ENCODE data around the gene RXRA.

The RXRA gene

DNA sequence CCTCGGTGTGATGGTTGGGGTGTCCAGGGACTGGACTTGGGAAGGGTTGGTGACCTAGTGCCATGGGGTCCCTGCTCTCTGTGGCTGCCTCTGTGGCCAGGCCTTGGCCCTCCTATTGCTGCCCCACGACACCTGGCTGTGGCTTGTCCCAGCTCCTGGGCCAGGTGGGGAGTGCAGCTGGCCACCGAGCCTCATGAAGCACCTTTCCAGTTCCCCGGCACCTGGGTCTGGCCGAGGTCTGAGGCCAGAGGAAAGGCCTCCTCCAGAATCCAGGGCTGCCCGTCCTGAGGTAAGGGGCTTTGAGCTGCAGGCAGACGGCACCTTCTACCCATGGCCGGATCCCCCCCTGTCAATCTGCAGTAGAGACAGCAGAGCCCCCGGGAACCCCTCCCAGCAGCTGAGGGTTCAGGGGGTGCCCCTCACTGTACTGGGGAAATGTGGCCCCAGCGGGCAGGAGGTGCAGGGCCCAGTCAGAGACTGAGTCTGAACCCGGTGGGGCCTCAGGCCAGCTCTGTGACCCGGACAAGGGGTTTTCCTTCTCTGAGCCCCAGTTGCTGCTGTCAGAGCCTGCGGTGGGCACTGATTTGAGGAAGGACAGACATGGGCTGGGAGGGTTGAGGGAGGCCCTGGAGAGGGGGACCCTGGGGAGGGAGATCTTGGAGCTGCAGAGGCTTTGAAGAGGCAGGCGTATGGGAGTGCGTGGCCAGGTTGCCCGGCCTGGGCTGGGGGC is 54.5 kb downstream of the RXRA start:
- Histone ChIP-seq H3K27me3 (ENCODE audit: insufficient read depth, low read length, poor library complexity) (no peaks in the 10 kb centered on the region), H3K4me2 (ENCODE audit: insufficient read depth, low read length) (no peak overlapping the region), H3K27ac (ENCODE audit: low read length) (no peak overlapping the region)

DNA sequence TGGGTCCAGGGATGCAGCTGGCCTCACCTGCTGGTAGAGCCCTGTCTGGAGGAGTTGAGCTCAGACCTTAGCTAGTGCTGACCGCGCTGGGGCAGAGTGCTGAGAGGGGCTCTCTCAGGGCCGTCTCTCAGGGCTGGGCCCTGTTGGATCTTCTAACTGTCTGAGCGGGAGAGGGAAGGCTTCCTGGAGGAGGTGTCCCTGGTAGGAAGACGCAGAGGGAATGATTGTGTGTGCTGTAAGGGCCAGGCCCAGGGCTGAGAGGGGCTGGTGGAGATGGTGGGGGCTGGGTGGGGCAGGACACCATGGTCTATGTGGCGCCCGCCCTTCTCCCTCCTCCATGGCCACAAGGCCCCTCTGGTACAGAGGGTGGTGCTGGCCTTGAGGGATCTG is 55.0 kb downstream of the RXRA start:
- Histone ChIP-seq H3K36me3 (ENCODE audit: insufficient read depth, low read length) (no peaks in the 10 kb centered on the region), H3K9ac (ENCODE audit: low read depth, low read length) (no peak overlapping the region), H3K27me3 (ENCODE audit: insufficient read depth, low read length, poor library complexity) (no peaks in the 10 kb centered on the region), H3K9me3 (ENCODE audit: insufficient read depth, low read length, severe bottlenecking) (no peaks in the 10 kb centered on the region), H3K4me1 (ENCODE audit: insufficient read depth, low read length) (no peaks in the 10 kb centered on the region), H2AFZ (ENCODE audit: low read depth, low read length) (no peak overlapping the region), H3K4me3 (ENCODE audit: low read depth in 1 of 2, low read length in 2 of 2) (no peak overlapping the region), H3K4me2 (ENCODE audit: insufficient read depth, low read length) (no peak overlapping the region), H3K79me2 (ENCODE audit: insufficient read depth, low read length) (no peaks in the 10 kb centered on the region), H4K20me1 (ENCODE audit: insufficient read depth, low read length) (peaks cover 66% of the 10 kb centered on the region), H3K27ac (ENCODE audit: low read length) (no peak overlapping the region)
- TF ChIP-seq, protein P1, sequence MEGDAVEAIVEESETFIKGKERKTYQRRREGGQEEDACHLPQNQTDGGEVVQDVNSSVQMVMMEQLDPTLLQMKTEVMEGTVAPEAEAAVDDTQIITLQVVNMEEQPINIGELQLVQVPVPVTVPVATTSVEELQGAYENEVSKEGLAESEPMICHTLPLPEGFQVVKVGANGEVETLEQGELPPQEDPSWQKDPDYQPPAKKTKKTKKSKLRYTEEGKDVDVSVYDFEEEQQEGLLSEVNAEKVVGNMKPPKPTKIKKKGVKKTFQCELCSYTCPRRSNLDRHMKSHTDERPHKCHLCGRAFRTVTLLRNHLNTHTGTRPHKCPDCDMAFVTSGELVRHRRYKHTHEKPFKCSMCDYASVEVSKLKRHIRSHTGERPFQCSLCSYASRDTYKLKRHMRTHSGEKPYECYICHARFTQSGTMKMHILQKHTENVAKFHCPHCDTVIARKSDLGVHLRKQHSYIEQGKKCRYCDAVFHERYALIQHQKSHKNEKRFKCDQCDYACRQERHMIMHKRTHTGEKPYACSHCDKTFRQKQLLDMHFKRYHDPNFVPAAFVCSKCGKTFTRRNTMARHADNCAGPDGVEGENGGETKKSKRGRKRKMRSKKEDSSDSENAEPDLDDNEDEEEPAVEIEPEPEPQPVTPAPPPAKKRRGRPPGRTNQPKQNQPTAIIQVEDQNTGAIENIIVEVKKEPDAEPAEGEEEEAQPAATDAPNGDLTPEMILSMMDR (IDR thresholded peaks at IDR 0.05; ENCODE audit: borderline replicate concordance, extremely low read depth, low read length, poor library complexity, severe bottlenecking): no peak
- TF ChIP-seq EZH2 (IDR thresholded peaks at IDR 0.05; ENCODE audit: borderline replicate concordance, low read depth, low read length, severe bottlenecking): no peak
- no peak for DNase-seq
- ATAC-seq (ENCODE audit: insufficient read depth, low read depth): no peak

More for the DNA sequence above, 54.5 kb downstream of the RXRA start:
- ATAC-seq (ENCODE audit: insufficient read depth, low read depth) (no peak), DNase-seq (no peak)
- Histone ChIP-seq H3K9me3 (ENCODE audit: insufficient read depth, low read length, severe bottlenecking) (no peaks in the 10 kb centered on the region), H3K4me1 (ENCODE audit: insufficient read depth, low read length) (no peaks in the 10 kb centered on the region), H3K9ac (ENCODE audit: low read depth, low read length) (no peak overlapping the region), H2AFZ (ENCODE audit: low read depth, low read length) (no peak overlapping the region), H3K79me2 (ENCODE audit: insufficient read depth, low read length) (no peaks in the 10 kb centered on the region), H4K20me1 (ENCODE audit: insufficient read depth, low read length) (peaks cover 70% of the 10 kb centered on the region), H3K36me3 (ENCODE audit: insufficient read depth, low read length) (no peaks in the 10 kb centered on the region), H3K4me3 (ENCODE audit: low read depth in 1 of 2, low read length in 2 of 2) (no peak overlapping the region)
- TF ChIP-seq, protein P1 (IDR thresholded peaks at IDR 0.05; ENCODE audit: borderline replicate concordance, extremely low read depth, low read length, poor library complexity, severe bottlenecking): no peak
- no peak for TF ChIP-seq EZH2 (IDR thresholded peaks at IDR 0.05; ENCODE audit: borderline replicate concordance, low read depth, low read length, severe bottlenecking)

DNA sequence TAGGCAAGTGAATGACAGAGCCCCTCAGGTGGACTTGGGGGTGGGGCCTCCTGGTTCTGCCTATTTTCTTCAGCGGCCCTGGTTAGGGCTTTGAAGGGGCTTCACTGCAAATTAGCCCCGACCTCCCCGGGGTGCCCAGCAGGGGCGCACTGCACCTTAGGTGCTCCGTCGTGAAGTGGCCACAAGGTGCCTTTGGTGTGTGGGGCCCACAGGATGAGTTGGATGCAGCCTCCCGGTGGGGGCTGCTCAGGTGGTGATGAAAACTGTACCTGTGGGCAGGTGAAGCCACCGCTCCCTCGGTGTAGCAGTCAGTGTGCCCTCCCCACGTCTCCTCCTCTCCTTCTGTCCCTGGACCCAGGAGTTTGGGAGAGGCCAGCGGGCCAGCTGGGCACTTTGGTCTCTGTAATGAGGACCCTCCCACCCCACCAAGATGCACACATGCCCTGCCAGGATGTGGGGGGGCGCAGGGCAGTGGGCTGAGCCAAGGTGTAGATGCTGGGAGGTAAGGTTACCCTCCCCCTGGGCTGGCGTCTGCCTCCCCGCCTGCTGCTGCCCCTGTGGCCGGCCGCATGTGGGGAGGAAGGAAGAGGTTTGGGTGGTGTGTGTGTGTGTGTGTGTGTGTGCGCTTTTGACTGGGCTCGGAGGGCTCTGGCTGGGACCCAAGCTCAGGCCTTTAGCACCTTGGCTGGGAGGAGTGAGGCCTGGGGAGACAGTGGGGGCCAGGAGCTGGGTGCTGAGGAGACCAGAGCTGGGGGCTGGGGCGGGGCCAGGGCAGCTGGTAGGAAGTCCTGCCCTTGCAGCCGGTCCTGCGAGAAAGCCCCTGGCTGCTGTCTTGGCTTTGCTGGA is 55.6 kb downstream of the RXRA start:
- H2AFZ ChIP-seq (ENCODE audit: low read depth, low read length): no peak overlapping the region
- H4K20me1 ChIP-seq (ENCODE audit: insufficient read depth, low read length): peaks cover 61% of the 10 kb centered on the region
- H3K4me3 ChIP-seq (ENCODE audit: low read depth in 1 of 2, low read length in 2 of 2): no peak overlapping the region
- no peaks in the 10 kb centered on the region for H3K9me3 ChIP-seq (ENCODE audit: insufficient read depth, low read length, severe bottlenecking)
- TF ChIP-seq, protein P1 (IDR thresholded peaks at IDR 0.05; ENCODE audit: borderline replicate concordance, extremely low read depth, low read length, poor library complexity, severe bottlenecking): peak; percentile 36
- TF ChIP-seq EZH2 (IDR thresholded peaks at IDR 0.05; ENCODE audit: borderline replicate concordance, low read depth, low read length, severe bottlenecking): no peak
- ATAC-seq (ENCODE audit: insufficient read depth, low read depth): no peak
- no peaks in the 10 kb centered on the region for H3K79me2 ChIP-seq (ENCODE audit: insufficient read depth, low read length)
- no peaks in the 10 kb centered on the region for H3K27me3 ChIP-seq (ENCODE audit: insufficient read depth, low read length, poor library complexity)
- no peaks in the 10 kb centered on the region for H3K4me1 ChIP-seq (ENCODE audit: insufficient read depth, low read length)
- DNase-seq: no peak
- H3K9ac ChIP-seq (ENCODE audit: low read depth, low read length): no peak overlapping the region
- H3K27ac ChIP-seq (ENCODE audit: low read length): no peak overlapping the region
- H3K4me2 ChIP-seq (ENCODE audit: insufficient read depth, low read length): no peak overlapping the region
- no peaks in the 10 kb centered on the region for H3K36me3 ChIP-seq (ENCODE audit: insufficient read depth, low read length)
